IPS-NIHi11 (cell line): ENCODE measurements around the gene HPGD.

Experiments
- DNase-seq: peaks from one replicate; pipeline ENCODE4 v3.0.0; 2012; ENCODE audit warnings: mixed read lengths, low spot score

HPGD gene

GRCh38 chr4:174474457-174475075 lies 47.7 kb downstream of the HPGD start:
- DNase-seq = no peak

GRCh38 chr4:174467107-174467506 lies 55.2 kb downstream of the HPGD start:
- DNase-seq = no peak

- no peak for DNase-seq
These were observed 57.3 kb downstream of the HPGD start for GRCh38 chr4:174464949-174465348.

GRCh38 chr4:174461466-174462106 lies 60.7 kb downstream of the HPGD start:
- DNase-seq = no peak

GRCh38 chr4:174460684-174461083 lies 61.6 kb downstream of the HPGD start:
- no peak for DNase-seq

GRCh38 chr4:174457468-174457867 lies 64.8 kb downstream of the HPGD start:
- no peak for DNase-seq

- DNase-seq = no peak
These were observed 67.3 kb downstream of the HPGD start for GRCh38 chr4:174454815-174455473.

- DNase-seq = no peak
These were observed 70.5 kb downstream of the HPGD start for GRCh38 chr4:174451718-174452296.

- DNase-seq = no peak
These were observed 71.5 kb downstream of the HPGD start for GRCh38 chr4:174450786-174451125.

- no peak for DNase-seq
These were observed 72.1 kb downstream of the HPGD start for GRCh38 chr4:174449944-174450785.

- DNase-seq = no peak
These were observed 73.1 kb downstream of the HPGD start for GRCh38 chr4:174449152-174449551.

- DNase-seq = no peak
These were observed 77.9 kb downstream of the HPGD start for GRCh38 chr4:174444390-174444789.
